ENCODE measurements around the gene MSX2.
A peak's percentile ranks its signal among the peaks of the same experiment; 100 is the strongest.

Gene MSX2

GRCh38 chr5:174765540-174765939 lies 41.2 kb downstream of the MSX2 start:
- no peak overlapping the region for H4K8ac ChIP-seq (ENCODE audit: low read depth, low read length)
- H2AK5ac ChIP-seq (ENCODE audit: low read length), result no peak overlapping the region
- H2AFZ ChIP-seq (ENCODE audit: insufficient read depth, low read length, poor library complexity), result no peak overlapping the region
- no peaks in the 10 kb centered on the region for H3K27me3 ChIP-seq (ENCODE audit: insufficient read depth, low read length)
- H3K9ac ChIP-seq (ENCODE audit: low read length), result no peak overlapping the region
- no peak overlapping the region for H2BK120ac ChIP-seq (ENCODE audit: insufficient read depth, low read length, poor library complexity)
- H3K4me3 ChIP-seq (ENCODE audit: low read depth, low read length), result peak overlapping the region; percentile 53
- H3K14ac ChIP-seq (ENCODE audit: low read length), result no peak overlapping the region
- no peaks in the 10 kb centered on the region for H3K4me1 ChIP-seq (ENCODE audit: control insufficient read depth in 1 of 2, insufficient read depth in 2 of 2, low read length in 2 of 2)
- H4K91ac ChIP-seq (ENCODE audit: low read depth, low read length), result no peak overlapping the region
- H3K4ac ChIP-seq (ENCODE audit: low read depth, low read length), result no peak overlapping the region
- no CpG with 5 or more reads among the region's 18 CpGs for WGBS (ENCODE audit: extremely low coverage, insufficient coverage, insufficient read length)
- no peaks in the 10 kb centered on the region for H3K36me3 ChIP-seq (ENCODE audit: control insufficient read depth in 1 of 2, insufficient read depth in 2 of 2, low read length in 2 of 2)
- H3K18ac ChIP-seq (ENCODE audit: low read length), result no peak overlapping the region
- H3K79me2 ChIP-seq (ENCODE audit: control insufficient read depth, insufficient read depth, low read length, poor library complexity), result no peaks in the 10 kb centered on the region
- no peak overlapping the region for H3K4me2 ChIP-seq (ENCODE audit: low read length)
- H4K12ac ChIP-seq (ENCODE audit: low read depth, low read length), result no peak overlapping the region
- H3K27ac ChIP-seq (ENCODE audit: low read depth, low read length), result no peak overlapping the region
- no peak overlapping the region for H2BK12ac ChIP-seq (ENCODE audit: low read length)
- no peak overlapping the region for H2BK5ac ChIP-seq (ENCODE audit: low read depth, low read length, poor library complexity)
- H3K79me1 ChIP-seq (ENCODE audit: low read length), result no peaks in the 10 kb centered on the region
- DNase-seq, result no peak
- H3K23ac ChIP-seq (ENCODE audit: low read length), result peak overlapping the region; percentile 89
- peaks cover 3% of the 10 kb centered on the region for H3K9me3 ChIP-seq (ENCODE audit: insufficient read depth, low read depth, low read length)

- Histone ChIP-seq H2BK12ac (ENCODE audit: low read length) (no peak overlapping the region), H2BK5ac (ENCODE audit: low read depth, low read length, poor library complexity) (no peak overlapping the region), H3K4ac (ENCODE audit: low read depth, low read length) (no peak overlapping the region), H3K4me2 (ENCODE audit: low read length) (no peak overlapping the region), H2AFZ (ENCODE audit: insufficient read depth, low read length, poor library complexity) (no peak overlapping the region), H2AK5ac (ENCODE audit: low read length) (no peak overlapping the region), H2BK120ac (ENCODE audit: insufficient read depth, low read length, poor library complexity) (no peak overlapping the region), H3K4me1 (ENCODE audit: control insufficient read depth in 1 of 2, insufficient read depth in 2 of 2, low read length in 2 of 2) (no peaks in the 10 kb centered on the region), H3K27ac (ENCODE audit: low read depth, low read length) (no peak overlapping the region), H3K18ac (ENCODE audit: low read length) (no peak overlapping the region), H3K79me2 (ENCODE audit: control insufficient read depth, insufficient read depth, low read length, poor library complexity) (no peaks in the 10 kb centered on the region), H4K8ac (ENCODE audit: low read depth, low read length) (no peak overlapping the region), H3K23ac (ENCODE audit: low read length) (no peak overlapping the region), H3K9me3 (ENCODE audit: insufficient read depth, low read depth, low read length) (peaks cover 3% of the 10 kb centered on the region), H3K79me1 (ENCODE audit: low read length) (no peaks in the 10 kb centered on the region), H3K14ac (ENCODE audit: low read length) (no peak overlapping the region), H4K91ac (ENCODE audit: low read depth, low read length) (no peak overlapping the region), H3K27me3 (ENCODE audit: insufficient read depth, low read length) (no peaks in the 10 kb centered on the region), H4K12ac (ENCODE audit: low read depth, low read length) (no peak overlapping the region), H3K36me3 (ENCODE audit: control insufficient read depth in 1 of 2, insufficient read depth in 2 of 2, low read length in 2 of 2) (no peaks in the 10 kb centered on the region), H3K4me3 (ENCODE audit: low read depth, low read length) (no peak overlapping the region), H3K9ac (ENCODE audit: low read length) (no peak overlapping the region)
- 98% methylated on average over 3 of the region's 4 CpGs for WGBS (ENCODE audit: extremely low coverage, insufficient coverage, insufficient read length)
- DNase-seq, result no peak
Measured at GRCh38 chr5:174767670-174768069, 43.3 kb downstream of the MSX2 start.

GRCh38 chr5:174769005-174769404 lies 44.6 kb downstream of the MSX2 start:
- no CpG with 5 or more reads among the region's 4 CpGs for WGBS (ENCODE audit: extremely low coverage, insufficient coverage, insufficient read length)
- H3K18ac ChIP-seq (ENCODE audit: low read length), result no peak overlapping the region
- no peaks in the 10 kb centered on the region for H3K79me2 ChIP-seq (ENCODE audit: control insufficient read depth, insufficient read depth, low read length, poor library complexity)
- no peak overlapping the region for H4K8ac ChIP-seq (ENCODE audit: low read depth, low read length)
- H3K27ac ChIP-seq (ENCODE audit: low read depth, low read length), result no peak overlapping the region
- no peak overlapping the region for H3K4ac ChIP-seq (ENCODE audit: low read depth, low read length)
- no peak overlapping the region for H3K23ac ChIP-seq (ENCODE audit: low read length)
- H2AK5ac ChIP-seq (ENCODE audit: low read length), result no peak overlapping the region
- no peak overlapping the region for H2BK120ac ChIP-seq (ENCODE audit: insufficient read depth, low read length, poor library complexity)
- no peak overlapping the region for H3K4me2 ChIP-seq (ENCODE audit: low read length)
- H4K91ac ChIP-seq (ENCODE audit: low read depth, low read length), result no peak overlapping the region
- H3K9ac ChIP-seq (ENCODE audit: low read length), result no peak overlapping the region
- H3K79me1 ChIP-seq (ENCODE audit: low read length), result no peaks in the 10 kb centered on the region
- H3K4me3 ChIP-seq (ENCODE audit: low read depth, low read length), result no peak overlapping the region
- no peak for DNase-seq
- no peak overlapping the region for H4K12ac ChIP-seq (ENCODE audit: low read depth, low read length)
- no peaks in the 10 kb centered on the region for H3K36me3 ChIP-seq (ENCODE audit: control insufficient read depth in 1 of 2, insufficient read depth in 2 of 2, low read length in 2 of 2)
- no peaks in the 10 kb centered on the region for H3K4me1 ChIP-seq (ENCODE audit: control insufficient read depth in 1 of 2, insufficient read depth in 2 of 2, low read length in 2 of 2)
- no peak overlapping the region for H3K14ac ChIP-seq (ENCODE audit: low read length)
- H3K9me3 ChIP-seq (ENCODE audit: insufficient read depth, low read depth, low read length), result peaks cover 3% of the 10 kb centered on the region
- H2AFZ ChIP-seq (ENCODE audit: insufficient read depth, low read length, poor library complexity), result no peak overlapping the region
- H3K27me3 ChIP-seq (ENCODE audit: insufficient read depth, low read length), result no peaks in the 10 kb centered on the region
- H2BK5ac ChIP-seq (ENCODE audit: low read depth, low read length, poor library complexity), result no peak overlapping the region
- H2BK12ac ChIP-seq (ENCODE audit: low read length), result no peak overlapping the region

- Histone ChIP-seq H3K9ac (ENCODE audit: low read length) (no peak overlapping the region), H4K91ac (ENCODE audit: low read depth, low read length) (no peak overlapping the region), H2BK120ac (ENCODE audit: insufficient read depth, low read length, poor library complexity) (no peak overlapping the region), H2AK5ac (ENCODE audit: low read length) (no peak overlapping the region), H3K18ac (ENCODE audit: low read length) (no peak overlapping the region), H2AFZ (ENCODE audit: insufficient read depth, low read length, poor library complexity) (no peak overlapping the region), H3K36me3 (ENCODE audit: control insufficient read depth in 1 of 2, insufficient read depth in 2 of 2, low read length in 2 of 2) (no peaks in the 10 kb centered on the region), H2BK12ac (ENCODE audit: low read length) (no peak overlapping the region), H3K23ac (ENCODE audit: low read length) (no peak overlapping the region), H3K79me2 (ENCODE audit: control insufficient read depth, insufficient read depth, low read length, poor library complexity) (no peaks in the 10 kb centered on the region), H3K4me3 (ENCODE audit: low read depth, low read length) (no peak overlapping the region), H3K27me3 (ENCODE audit: insufficient read depth, low read length) (no peaks in the 10 kb centered on the region), H3K4me2 (ENCODE audit: low read length) (no peak overlapping the region), H4K12ac (ENCODE audit: low read depth, low read length) (no peak overlapping the region), H3K27ac (ENCODE audit: low read depth, low read length) (no peak overlapping the region), H2BK5ac (ENCODE audit: low read depth, low read length, poor library complexity) (no peak overlapping the region), H4K8ac (ENCODE audit: low read depth, low read length) (no peak overlapping the region), H3K79me1 (ENCODE audit: low read length) (no peaks in the 10 kb centered on the region), H3K4me1 (ENCODE audit: control insufficient read depth in 1 of 2, insufficient read depth in 2 of 2, low read length in 2 of 2) (no peaks in the 10 kb centered on the region), H3K9me3 (ENCODE audit: insufficient read depth, low read depth, low read length) (no peaks in the 10 kb centered on the region), H3K14ac (ENCODE audit: low read length) (no peak overlapping the region), H3K4ac (ENCODE audit: low read depth, low read length) (no peak overlapping the region)
- no peak for DNase-seq
- WGBS (ENCODE audit: extremely low coverage, insufficient coverage, insufficient read length), result no CpG with 5 or more reads among the region's 3 CpGs
Measured at GRCh38 chr5:174773371-174773770, 49.0 kb downstream of the MSX2 start.

Measured in trophoblast cell (in vitro differentiated cells and primary cell).